GM12878 (cell line): Measurements from ENCODE around the gene ZNF701.

Source experiments
- NFIC ChIP-seq: IDR thresholded peaks from 2 replicates; pipeline ENCODE4 v1.6.1; 2012; ENCODE audit warnings: low read depth, mild to moderate bottlenecking, inconsistent platforms, low read length, moderate library complexity
- PKNOX1 ChIP-seq: fragments of 450-650 bp; IDR thresholded peaks from 2 replicates; pipeline ENCODE4 v1.6.1; 2016; ENCODE audit warnings: mild to moderate bottlenecking
- ZBTB33 ChIP-seq: fragments of 450-650 bp; IDR thresholded peaks from 2 replicates; pipeline ENCODE4 v1.6.1; 2017; ENCODE audit warnings: mild to moderate bottlenecking

- TF ChIP-seq PKNOX1 (no peak), NFIC (no peak), ZBTB33 (no peak)
These were observed 51.3 kb downstream of the ZNF701 start for GRCh38 chr19:52621376-52621775.
